Hepatic stellate cell (primary cell): Measurements from ENCODE around the gene CCDC146.
"Not testable (repeated sequence)": the region's sequence is repeated elsewhere in the genome, so short reads cannot be mapped to it uniquely, and the experiment has no call there.

Experiments
- DNase-seq: peaks from one replicate; pipeline ENCODE4 v3.0.0; 2011; ENCODE audit warnings: low spot score

The CCDC146 gene

GRCh38 chr7:77154917-77155464, 32.6 kb downstream of the CCDC146 start:
- DNase-seq: not testable (repeated sequence)

GRCh38 chr7:77155601-77156377, 33.4 kb downstream of the CCDC146 start:
- DNase-seq: not testable (repeated sequence)

GRCh38 chr7:77157034-77157433, 34.6 kb downstream of the CCDC146 start:
- not testable (repeated sequence) for DNase-seq

GRCh38 chr7:77157446-77157845, 35.0 kb downstream of the CCDC146 start:
- DNase-seq: no peak

GRCh38 chr7:77171073-77171472, 48.7 kb downstream of the CCDC146 start:
- DNase-seq: not testable (repeated sequence)

GRCh38 chr7:77172437-77173172, 50.2 kb downstream of the CCDC146 start:
- not testable (repeated sequence) for DNase-seq

- DNase-seq: not testable (repeated sequence)
These were observed 52.0 kb downstream of the CCDC146 start for GRCh38 chr7:77174418-77174817.

GRCh38 chr7:77175274-77175800, 52.9 kb downstream of the CCDC146 start:
- DNase-seq: not testable (repeated sequence)

- not testable (repeated sequence) for DNase-seq
These were observed 55.0 kb downstream of the CCDC146 start for GRCh38 chr7:77177321-77177904.

GRCh38 chr7:77178024-77178423, 55.6 kb downstream of the CCDC146 start:
- DNase-seq: not testable (repeated sequence)

- DNase-seq: no peak
These were observed 58.7 kb downstream of the CCDC146 start for GRCh38 chr7:77181015-77181595.

- DNase-seq: no peak
These were observed 59.3 kb downstream of the CCDC146 start for GRCh38 chr7:77181734-77182133.

GRCh38 chr7:77182261-77182660, 59.8 kb downstream of the CCDC146 start:
- DNase-seq: no peak

GRCh38 chr7:77184463-77184862, 62.0 kb downstream of the CCDC146 start:
- DNase-seq: no peak

- DNase-seq: no peak
These were observed 62.6 kb downstream of the CCDC146 start for GRCh38 chr7:77184990-77185389.

- DNase-seq: no peak
These were observed 63.5 kb downstream of the CCDC146 start for GRCh38 chr7:77185866-77186265.

GRCh38 chr7:77188731-77189437, 66.5 kb downstream of the CCDC146 start:
- DNase-seq: no peak

GRCh38 chr7:77197141-77197540, 74.7 kb downstream of the CCDC146 start:
- DNase-seq: no peak

- peak; percentile 49 for DNase-seq
These were observed 76.9 kb downstream of the CCDC146 start, which contains the start of gene FGL2 for GRCh38 chr7:77199013-77199966. FGL2 (minus strand) TSS chr7:77199819; CDS start chr7:77199793, 26 bp downstream.

GRCh38 chr7:77200542-77200941, 78.1 kb downstream of the CCDC146 start:
- no peak for DNase-seq
